BJ (cell line): ENCODE measurements around the gene PLA2R1. TPM values are rescaled to one million over a fixed set of nuclear protein-coding genes. Genes with fewer than 3 reads are reported as not detected.

ENCODE experiments used
- CTCF ChIA-PET: fragments of 350-600 bp; formaldehyde crosslinking; extraction: SDS; loops from one replicate; lab custom pipeline; 2021; ENCODE audit warnings: antibody characterized with exemption, inconsistent platforms; lab: Yijun Ruan, JAX
- POLR2A ChIA-PET: fragments of 300-600 bp; sonication (Branson Sonifier 250); formaldehyde crosslinking; extraction: SDS; loops from one replicate; lab custom pipeline; 2021; ENCODE audit warnings: antibody characterized with exemption; lab: Charles Lee
- DNase-seq: peaks from one replicate; pipeline ENCODE4 v3.0.0-alpha.2; 2011; ENCODE audit warnings: low read depth
- H3K27me3 ChIP-seq: 2 replicates; pipeline ENCODE4 v1.6.0; 2011; ENCODE audit warnings: low read length; ENCODE audit not compliant: control insufficient read depth, insufficient read depth
- H3K36me3 ChIP-seq: 2 replicates; pipeline ENCODE4 v1.5.1; 2011; ENCODE audit warnings: low read length; ENCODE audit not compliant: control insufficient read depth, insufficient read depth
- H3K4me3 ChIP-seq: 2 replicates; pipeline ENCODE4 v1.5.1; 2011; ENCODE audit warnings: low read depth, mild to moderate bottlenecking, control low read depth, low read length
- polyA plus RNA-seq: library from polyadenylated mRNA; depleted of rRNA; stranded (reverse); fragments of >200 nt; gene quantifications from 2 replicates; pipeline ENCODE4 v1.2.3, GENCODE V29; 2011
- TF ChIP-seq, protein P1 (sequence below): IDR thresholded peaks from 2 replicates; pipeline ENCODE4 v1.5.1; 2011; ENCODE audit warnings: low read depth, mild to moderate bottlenecking, control low read depth, inconsistent platforms, low read length, moderate library complexity; ENCODE audit not compliant: insufficient read depth

Gene PLA2R1
- polyA plus RNA-seq, 1 experiment = 9.5 TPM

DNA sequence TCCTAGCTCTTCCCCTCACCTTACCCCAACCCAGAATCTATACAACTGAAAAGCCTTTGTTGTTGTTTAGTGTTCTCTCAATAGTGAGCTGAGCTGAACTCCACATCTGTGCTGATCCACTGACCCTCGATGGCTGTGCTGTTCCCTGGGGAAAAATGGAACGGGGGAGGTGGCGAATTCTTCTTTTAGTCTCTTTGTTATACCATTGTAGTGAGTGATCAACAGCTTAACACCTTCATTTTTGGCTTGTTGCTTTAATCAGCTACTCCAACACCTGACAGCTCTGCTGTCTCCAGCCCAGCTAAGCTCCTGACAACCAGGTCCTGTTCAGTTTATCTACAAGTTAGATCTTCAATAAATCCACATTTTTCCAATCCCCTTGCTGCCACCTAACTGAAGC, 25.7 kb downstream of the PLA2R1 start:
- Histone ChIP-seq H3K36me3 (peaks cover 5% of the 10 kb centered on the region), H3K4me3 (no peak overlapping the region), H3K27me3 (no peaks in the 10 kb centered on the region)
- TF ChIP-seq, protein P1, sequence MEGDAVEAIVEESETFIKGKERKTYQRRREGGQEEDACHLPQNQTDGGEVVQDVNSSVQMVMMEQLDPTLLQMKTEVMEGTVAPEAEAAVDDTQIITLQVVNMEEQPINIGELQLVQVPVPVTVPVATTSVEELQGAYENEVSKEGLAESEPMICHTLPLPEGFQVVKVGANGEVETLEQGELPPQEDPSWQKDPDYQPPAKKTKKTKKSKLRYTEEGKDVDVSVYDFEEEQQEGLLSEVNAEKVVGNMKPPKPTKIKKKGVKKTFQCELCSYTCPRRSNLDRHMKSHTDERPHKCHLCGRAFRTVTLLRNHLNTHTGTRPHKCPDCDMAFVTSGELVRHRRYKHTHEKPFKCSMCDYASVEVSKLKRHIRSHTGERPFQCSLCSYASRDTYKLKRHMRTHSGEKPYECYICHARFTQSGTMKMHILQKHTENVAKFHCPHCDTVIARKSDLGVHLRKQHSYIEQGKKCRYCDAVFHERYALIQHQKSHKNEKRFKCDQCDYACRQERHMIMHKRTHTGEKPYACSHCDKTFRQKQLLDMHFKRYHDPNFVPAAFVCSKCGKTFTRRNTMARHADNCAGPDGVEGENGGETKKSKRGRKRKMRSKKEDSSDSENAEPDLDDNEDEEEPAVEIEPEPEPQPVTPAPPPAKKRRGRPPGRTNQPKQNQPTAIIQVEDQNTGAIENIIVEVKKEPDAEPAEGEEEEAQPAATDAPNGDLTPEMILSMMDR = no peak
- ChIA-PET CTCF (no interaction called here), POLR2A (no interaction called here)
- no peak for DNase-seq

DNA sequence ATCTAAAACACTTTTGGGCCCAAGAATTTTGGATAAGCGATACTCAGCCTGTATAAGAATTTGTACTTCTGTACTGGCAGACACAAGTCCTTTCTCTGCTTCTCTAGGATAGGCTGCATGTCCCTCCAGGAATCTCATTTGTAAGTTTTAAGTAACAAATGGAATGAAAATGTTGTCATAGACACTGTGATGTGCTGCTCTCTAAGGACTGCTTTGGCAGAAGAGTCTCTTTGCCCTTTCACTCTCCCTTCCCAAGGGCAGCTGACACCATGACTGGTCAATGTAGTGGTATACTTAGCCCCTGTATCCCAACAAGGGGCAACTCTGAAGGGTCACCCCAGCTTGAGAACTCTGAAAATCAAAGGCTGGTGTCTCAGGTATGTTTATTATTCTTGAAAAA, 27.3 kb downstream of the PLA2R1 start:
- Histone ChIP-seq H3K4me3 (no peak overlapping the region), H3K27me3 (no peaks in the 10 kb centered on the region), H3K36me3 (peaks cover 3% of the 10 kb centered on the region)
- no peak for DNase-seq
- ChIA-PET CTCF (interaction anchor here (0.5 to 1.2 kb wide), 3 partner anchors 21 to 930 kb away, joined by 3 read pairs; no protein-coding TSS in a partner anchor), POLR2A (no interaction called here)
- TF ChIP-seq, protein P1 = no peak

DNA sequence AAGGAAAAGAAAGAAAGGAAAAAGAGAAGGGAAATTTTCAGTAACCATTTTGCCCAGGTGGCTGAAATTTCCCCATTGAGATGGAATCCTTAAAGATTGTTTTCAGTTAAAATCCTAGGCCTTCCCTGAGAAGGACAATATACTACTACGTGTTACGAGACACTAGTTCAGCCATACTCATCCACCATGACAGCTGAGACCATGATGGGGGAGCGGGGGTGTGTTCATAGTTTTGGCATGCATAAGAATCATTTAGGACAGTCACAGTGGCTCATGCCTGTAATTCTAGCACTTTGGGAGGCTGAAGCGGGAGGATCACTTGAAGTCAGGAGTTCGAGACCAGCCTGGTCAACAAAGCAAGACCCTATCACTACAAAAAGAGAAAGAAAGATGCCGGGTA, 28.0 kb downstream of the PLA2R1 start:
- ChIA-PET POLR2A (no interaction called here), CTCF (interaction anchor here (0.5 to 1.2 kb wide), 2 partner anchors 153 to 931 kb away, joined by 3 read pairs; no protein-coding TSS in a partner anchor)
- H3K4me3 ChIP-seq = no peak overlapping the region
- TF ChIP-seq, protein P1 = no peak
- H3K27me3 ChIP-seq = no peaks in the 10 kb centered on the region
- H3K36me3 ChIP-seq = peaks cover 3% of the 10 kb centered on the region
- DNase-seq = no peak

DNA sequence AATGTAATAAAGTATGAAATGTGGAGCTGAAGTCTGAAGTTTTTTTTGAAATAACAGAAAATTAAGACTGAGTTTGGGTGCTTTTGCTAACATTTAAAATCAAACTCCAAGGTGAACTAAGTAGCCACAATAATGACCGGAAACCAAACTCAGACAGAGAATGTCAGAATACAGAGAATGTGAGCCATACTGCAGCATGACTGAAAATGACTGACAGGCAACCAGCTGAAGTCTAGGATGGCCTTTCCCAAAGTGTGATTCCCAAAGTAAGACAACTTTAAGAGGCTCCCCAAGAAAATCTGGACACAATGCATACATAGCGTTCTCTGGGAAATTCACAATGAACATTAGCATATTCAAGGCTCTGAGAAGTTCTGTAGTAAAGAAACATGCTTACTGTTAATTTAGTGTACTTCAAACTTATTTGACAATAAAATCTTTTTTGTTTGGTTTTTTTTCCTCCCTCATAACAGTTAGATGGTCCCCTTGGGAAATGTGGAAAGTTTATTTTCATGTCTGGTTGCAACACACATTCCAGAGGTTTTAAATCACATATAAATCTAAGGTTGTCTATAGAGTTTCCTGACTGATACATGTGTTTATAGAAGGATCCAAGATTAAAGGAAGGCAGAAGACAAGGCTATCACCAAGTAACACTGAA, 28.6 kb downstream of the PLA2R1 start:
- no peak overlapping the region for H3K4me3 ChIP-seq
- POLR2A ChIA-PET = interaction anchor here (0.5 kb wide), 1 partner anchor 18 kb away, joined by 3 read pairs; no protein-coding TSS in a partner anchor

DNA sequence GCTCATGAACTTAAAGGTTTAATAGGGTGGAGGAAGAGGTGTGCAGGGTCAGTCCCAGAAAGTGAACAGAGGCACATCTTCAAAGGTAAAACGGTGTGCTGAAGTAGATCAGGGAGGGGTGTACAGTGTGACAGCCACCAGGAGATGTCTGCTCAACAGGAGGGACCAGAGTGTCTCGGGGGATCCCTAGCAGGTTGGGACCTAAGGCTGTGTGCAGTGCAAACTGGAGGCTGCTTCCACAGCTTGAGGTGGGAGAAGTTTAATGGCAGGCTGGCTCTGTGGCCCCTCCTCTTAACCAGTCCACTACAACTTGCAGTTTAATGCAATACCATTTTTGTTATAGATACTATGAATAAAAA, 33.2 kb downstream of the PLA2R1 start:
- Histone ChIP-seq H3K4me3 (no peak overlapping the region), H3K36me3 (peaks cover 4% of the 10 kb centered on the region; the same call in 1 of the 2 replicates), H3K27me3 (no peaks in the 10 kb centered on the region)
- TF ChIP-seq, protein P1 = no peak
- no peak for DNase-seq
- POLR2A ChIA-PET = no interaction called here
- CTCF ChIA-PET = interaction anchor here (1.7 kb wide), 1 partner anchor 14 kb away, joined by 4 read pairs; no protein-coding TSS in a partner anchor

More for the DNA sequence above, 28.6 kb downstream of the PLA2R1 start:
- H3K27me3 ChIP-seq = no peaks in the 10 kb centered on the region
- CTCF ChIA-PET = no interaction called here
- TF ChIP-seq, protein P1 = no peak
- peaks cover 3% of the 10 kb centered on the region for H3K36me3 ChIP-seq
- DNase-seq = peak; percentile 37
